Smooth muscle cell (in vitro differentiated cells): Measurements from ENCODE around the gene MAP1LC3B. TPM values are rescaled to one million over a fixed set of nuclear protein-coding genes. Genes with fewer than 3 reads are reported as not detected.
"Not testable (repeated sequence)": the region's sequence is repeated elsewhere in the genome, so short reads cannot be mapped to it uniquely, and the experiment has no call there.

Source experiments
- DNase-seq: peaks from one replicate; lab custom pipeline; 2025; ENCODE audit not compliant: unreplicated experiment; lab: John Stamatoyannopoulos, UW
- H2AFZ ChIP-seq: fragments of 200-600 bp; sonication (generic); 2 replicates; pipeline ENCODE4 v1.6.0; 2016; ENCODE audit warnings: antibody characterized with exemption, low read depth, mild to moderate bottlenecking
- H3F3A ChIP-seq: fragments of 200-600 bp; sonication (generic); 2 replicates; pipeline ENCODE4 v1.6.0; 2017; ENCODE audit warnings: antibody characterized with exemption, low read depth
- H3K27ac ChIP-seq: fragments of 200-600 bp; sonication (generic); 2 replicates; pipeline ENCODE4 v1.5.1; 2016; ENCODE audit warnings: low read depth, mild to moderate bottlenecking
- H3K27me3 ChIP-seq: fragments of 200-600 bp; sonication (generic); 2 replicates; pipeline ENCODE4 v1.6.1; 2016; ENCODE audit warnings: low read depth, mild to moderate bottlenecking
- H3K36me3 ChIP-seq: fragments of 200-600 bp; sonication (generic); 2 replicates; pipeline ENCODE4 v1.5.1; 2016; ENCODE audit warnings: low read depth
- H3K4me1 ChIP-seq: fragments of 200-600 bp; sonication (generic); 2 replicates; pipeline ENCODE4 v1.5.1; 2016; ENCODE audit warnings: low read depth
- H3K4me2 ChIP-seq: fragments of 200-600 bp; sonication (generic); 2 replicates; pipeline ENCODE4 v1.6.0; 2016; ENCODE audit warnings: mild to moderate bottlenecking
- H3K4me3 ChIP-seq: fragments of 200-600 bp; sonication (generic); 2 replicates; pipeline ENCODE4 v1.5.1; 2016; ENCODE audit warnings: mild to moderate bottlenecking
- H3K79me2 ChIP-seq: fragments of 200-600 bp; sonication (generic); 2 replicates; pipeline ENCODE4 v1.6.0; 2016; ENCODE audit warnings: low read depth, mild to moderate bottlenecking
- H3K9ac ChIP-seq: fragments of 200-600 bp; sonication (generic); 2 replicates; pipeline ENCODE4 v1.6.0; 2016; ENCODE audit warnings: low read depth
- H3K9me3 ChIP-seq: fragments of 200-600 bp; sonication (generic); replicated peaks from 2 replicates; pipeline ENCODE4 v1.5.1; 2016; ENCODE audit warnings: low read depth
- H4K20me1 ChIP-seq: fragments of 200-600 bp; sonication (generic); 2 replicates; pipeline ENCODE4 v1.6.0; 2016; ENCODE audit warnings: low read depth
- CTCF ChIP-seq: fragments of 200-600 bp; sonication (generic); IDR thresholded peaks from 2 replicates; pipeline ENCODE4 v1.5.1; 2017; ENCODE audit warnings: borderline replicate concordance, mild to moderate bottlenecking, antibody characterized with exemption; ENCODE audit not compliant: insufficient read depth, poor library complexity, severe bottlenecking
- WGBS: methylation state at CpG from one replicate; pipeline ENCODE4 v1.1.7; 2016; ENCODE audit warnings: low lambda C conversion rate; 5-methylcytosine and 5-hydroxymethylcytosine counted together
- polyA plus RNA-seq: library from polyadenylated mRNA; unstranded; fragments of >200 nt; fragmentation: Nextera tagmentation; extraction: Ambion mirVana; gene quantifications from 2 replicates; pipeline ENCODE4 v1.2.1, GENCODE V29; 2016
- total RNA-seq: library from RNA; depleted of rRNA; stranded (reverse); fragments of >200 nt; gene quantifications from 2 replicates; pipeline ENCODE4 v1.2.3, GENCODE V29; 2014

MAP1LC3B gene
- total and polyA plus RNA-seq, 2 experiments from 2014 or later = 77.5 to 107 TPM

GRCh38 chr16:87382023-87382785 lies 9.9 kb upstream of the MAP1LC3B start:
- Histone ChIP-seq H2AFZ (peak overlapping the region; percentile 58), H3K36me3 (no peaks in the 10 kb centered on the region), H3K27me3 (no peaks in the 10 kb centered on the region), H3K27ac (peak overlapping the region; percentile 77), H3K4me1 (peaks cover 9% of the 10 kb centered on the region), H3K4me2 (peak overlapping the region; percentile 92), H3K4me3 (peak overlapping the region; percentile 91), H3K79me2 (peaks cover 55% of the 10 kb centered on the region), H4K20me1 (peaks cover 59% of the 10 kb centered on the region), H3K9me3 (no peaks in the 10 kb centered on the region), H3F3A (peaks cover 7% of the 10 kb centered on the region), H3K9ac (peak overlapping the region; percentile 68)
- no peak for TF ChIP-seq CTCF
- no peak for DNase-seq
- 42% methylated on average over 17 of the region's 17 CpGs for WGBS

GRCh38 chr16:87383505-87384161 lies 8.5 kb upstream of the MAP1LC3B start, which contains the start of gene FBXO31:
Gene FBXO31 (minus strand): TSS chr16:87383776. CDS start chr16:87383744, 32 bp downstream.
- H3K4me2 ChIP-seq = peak within 1 kb of the TSS; percentile 92
- H3K4me1 ChIP-seq = peaks cover 14% of the 10 kb centered on the region
- H3K27me3 ChIP-seq = no peaks in the 10 kb centered on the region
- H3F3A ChIP-seq = peaks cover 14% of the 10 kb centered on the region
- no peaks in the 10 kb centered on the region for H3K9me3 ChIP-seq
- H3K79me2 ChIP-seq = peaks cover 41% of the 10 kb centered on the region
- H2AFZ ChIP-seq = peak within 1 kb of the TSS; percentile 96
- peak within 1 kb of the TSS; percentile 91 for H3K4me3 ChIP-seq
- H3K9ac ChIP-seq = peak within 1 kb of the TSS; percentile 68
- no peaks in the 10 kb centered on the region for H3K36me3 ChIP-seq
- H4K20me1 ChIP-seq = peaks cover 45% of the 10 kb centered on the region
- peak; percentile 86 for DNase-seq
- WGBS = under 1% methylated on average over 50 of the region's 92 CpGs
- H3K27ac ChIP-seq = peak within 1 kb of the TSS; percentile 77
- TF ChIP-seq CTCF = no peak

GRCh38 chr16:87384162-87384874 lies 7.8 kb upstream of the MAP1LC3B start:
- Histone ChIP-seq H3K79me2 (peaks cover 34% of the 10 kb centered on the region), H2AFZ (peak overlapping the region; percentile 96), H3K27me3 (no peaks in the 10 kb centered on the region), H3K27ac (peak overlapping the region; percentile 73), H3K4me3 (peak overlapping the region; percentile 91), H4K20me1 (peaks cover 40% of the 10 kb centered on the region), H3K9me3 (no peaks in the 10 kb centered on the region), H3F3A (peaks cover 17% of the 10 kb centered on the region), H3K4me2 (peak overlapping the region; percentile 92), H3K4me1 (peaks cover 17% of the 10 kb centered on the region), H3K36me3 (no peaks in the 10 kb centered on the region), H3K9ac (peak overlapping the region; percentile 68)
- no peak for DNase-seq
- 5% methylated on average over 58 of the region's 64 CpGs for WGBS
- no peak for TF ChIP-seq CTCF

GRCh38 chr16:87384875-87385167 lies 7.3 kb upstream of the MAP1LC3B start:
- peak overlapping the region; percentile 73 for H3K27ac ChIP-seq
- peak overlapping the region; percentile 92 for H3K4me2 ChIP-seq
- not testable (repeated sequence) for H3K36me3 ChIP-seq, DNase-seq, H3K27me3 ChIP-seq, H3K9me3 ChIP-seq, H3K9ac ChIP-seq
- H3K79me2 ChIP-seq = peaks cover 30% of the 10 kb centered on the region
- WGBS = 83% methylated on average over 12 of the region's 12 CpGs
- H4K20me1 ChIP-seq = peaks cover 35% of the 10 kb centered on the region
- peak overlapping the region; percentile 96 for H2AFZ ChIP-seq
- peak overlapping the region; percentile 91 for H3K4me3 ChIP-seq
- H3F3A ChIP-seq = peaks cover 22% of the 10 kb centered on the region
- H3K4me1 ChIP-seq = peaks cover 17% of the 10 kb centered on the region
